Upper lobe of left lung (tissue), 6 donors: ENCODE data around the gene MSI1. TPM values are rescaled to one million over a fixed set of nuclear protein-coding genes. Genes with fewer than 3 reads are reported as not detected.

Source experiments
- ATAC-seq, 2 donors: fragments of 200-7000 bp; cut with Tn5 transposase; one replicate each; pipeline ENCODE4 v1.9.1; 2022; ENCODE audit warnings: mild to moderate bottlenecking in 2 of 2, moderate library complexity in 2 of 2; ENCODE audit not compliant: low FRiP score in 2 of 2
- DNase-seq, 2 donors: peaks; one replicate each; pipeline ENCODE4 v3.0.0-alpha.2; 2019 to 2020
- H3K27ac ChIP-seq, 4 donors: fragments of 200-600 bp; sonication (generic); one replicate each; pipeline ENCODE4 v1.5.1; 2016 to 2019
- H3K27me3 ChIP-seq, 4 donors: fragments of 200-600 bp; sonication (generic); one replicate each; pipeline ENCODE4 v1.5.1; 2017 to 2019
- H3K36me3 ChIP-seq, 4 donors: fragments of 200-600 bp; sonication (generic); one replicate each; pipeline ENCODE4 v1.5.1; 2016 to 2019
- H3K4me1 ChIP-seq, 4 donors: fragments of 200-600 bp; sonication (generic); one replicate each; pipeline ENCODE4 v1.5.1; 2018 to 2019
- H3K4me3 ChIP-seq, 4 donors: fragments of 200-600 bp; sonication (generic); one replicate each; pipeline ENCODE4 v1.5.1; 2017 to 2019; ENCODE audit warnings: mild to moderate bottlenecking in 2 of 4, moderate library complexity in 1 of 4
- H3K9me3 ChIP-seq, 4 donors: fragments of 200-600 bp; sonication (generic); one replicate each; pipeline ENCODE4 v1.5.1; 2018 to 2019
- CTCF ChIP-seq, 6 experiments: fragments of 450-650 bp in 4 of 6; fragments of 200-600 bp in 2 of 6; sonication (generic) in 2 of 6; IDR thresholded peaks; one replicate each; pipeline ENCODE4 v1.5.1; 2016 to 2019; ENCODE audit warnings: antibody characterized with exemption in 6 of 6
- EP300 ChIP-seq, 4 donors: sonication (generic); formaldehyde crosslinking; IDR thresholded peaks; one replicate each; pipeline ENCODE4 v1.5.1; 2017; ENCODE audit warnings: antibody characterized with exemption in 4 of 4, control low read depth in 2 of 4
- POLR2A ChIP-seq, 4 donors: fragments of 450-650 bp; IDR thresholded peaks; one replicate each; pipeline ENCODE4 v1.5.1; 2016 to 2017; ENCODE audit warnings: antibody characterized with exemption in 4 of 4, mild to moderate bottlenecking in 2 of 4
- POLR2AphosphoS5 ChIP-seq, 2 donors: sonication (generic); formaldehyde crosslinking; IDR thresholded peaks; one replicate each; pipeline ENCODE4 v1.5.1; 2017; ENCODE audit warnings: antibody characterized with exemption in 2 of 2
- WGBS, 2 donors: methylation state at CpG; one replicate each; pipeline ENCODE4 v1.1.5; 2017 to 2018; 5-methylcytosine and 5-hydroxymethylcytosine counted together
- total RNA-seq, 6 donors: library from RNA; depleted of rRNA in 4 of 6; stranded (reverse); fragments of >200 nt in 4 of 6; gene quantifications; one replicate each; pipeline versions ENCODE4 v1.1.0 to v1.2.1, GENCODE V29; 2016 to 2021
- donor health status: DM: no; HTN: no; CAD: no; lungs with moderate emphysema.
- donor health status: DM: no; HTN: yes; CAD: no; lungs with severe emphysema.

The MSI1 gene
- total RNA-seq, 6 donors from 2014 or later = 0.43 to 0.91 (median 0.49) TPM; not detected in 1

GRCh38 chr12:120403869-120404268 lies 34.9 kb upstream of the MSI1 start:
- Histone ChIP-seq H3K4me3 (no peak overlapping the region), H3K9me3 (no peaks in the 10 kb centered on the region), H3K4me1 (no peaks in the 10 kb centered on the region), H3K27me3 (no peaks in the 10 kb centered on the region), H3K36me3 (no peaks in the 10 kb centered on the region), H3K27ac (no peak overlapping the region)
- DNase-seq = no peak
- no peak for TF ChIP-seq POLR2A (IDR thresholded peaks at IDR 0.05)
- TF ChIP-seq EP300 (IDR thresholded peaks at IDR 0.05) = no peak
- no peak for TF ChIP-seq CTCF (IDR thresholded peaks at IDR 0.05)
- no peak for TF ChIP-seq POLR2AphosphoS5 (IDR thresholded peaks at IDR 0.05)
- ATAC-seq = no peak
- WGBS, 2 donors = 61 to 65% methylated on average over 3 of the region's 3 CpGs

- Histone ChIP-seq H3K4me3 (no peak overlapping the region), H3K4me1 (no peaks in the 10 kb centered on the region), H3K36me3 (no peaks in the 10 kb centered on the region), H3K27ac (no peak overlapping the region), H3K27me3 (no peaks in the 10 kb centered on the region), H3K9me3 (no peaks in the 10 kb centered on the region)
- TF ChIP-seq CTCF (IDR thresholded peaks at IDR 0.05) (no peak), EP300 (IDR thresholded peaks at IDR 0.05) (no peak), POLR2AphosphoS5 (IDR thresholded peaks at IDR 0.05) (no peak), POLR2A (IDR thresholded peaks at IDR 0.05) (no peak)
- 32 to 47% methylated on average over 11 to 13 of the region's 13 CpGs for WGBS, 2 donors
- DNase-seq (peak in 1 of 2 donors; percentile 51), ATAC-seq (no peak)
Measured at GRCh38 chr12:120402217-120402616, 33.3 kb upstream of the MSI1 start.

- 77 to 81% methylated on average over 5 of the region's 5 CpGs for WGBS, 2 donors
- no peak overlapping the region for H3K27ac ChIP-seq
- DNase-seq = no peak
- no peaks in the 10 kb centered on the region for H3K4me1 ChIP-seq
- no peaks in the 10 kb centered on the region for H3K36me3 ChIP-seq
- no peaks in the 10 kb centered on the region for H3K27me3 ChIP-seq
- no peak for ATAC-seq
- no peaks in the 10 kb centered on the region for H3K9me3 ChIP-seq
- no peak for TF ChIP-seq EP300 (IDR thresholded peaks at IDR 0.05)
- TF ChIP-seq POLR2A (IDR thresholded peaks at IDR 0.05) = no peak
- TF ChIP-seq POLR2AphosphoS5 (IDR thresholded peaks at IDR 0.05) = no peak
- no peak for TF ChIP-seq CTCF (IDR thresholded peaks at IDR 0.05)
- no peak overlapping the region for H3K4me3 ChIP-seq
Measured at GRCh38 chr12:120399531-120399930, 30.6 kb upstream of the MSI1 start.

- TF ChIP-seq CTCF (IDR thresholded peaks at IDR 0.05) = no peak
- no peak for TF ChIP-seq EP300 (IDR thresholded peaks at IDR 0.05)
- TF ChIP-seq POLR2A (IDR thresholded peaks at IDR 0.05) = no peak
- TF ChIP-seq POLR2AphosphoS5 (IDR thresholded peaks at IDR 0.05) = no peak
- no peak overlapping the region for H3K4me3 ChIP-seq
- 55 to 73% methylated on average over 16 to 31 of the region's 33 CpGs for WGBS, 2 donors
- no peak for ATAC-seq
- no peaks in the 10 kb centered on the region for H3K27me3 ChIP-seq
- no peaks in the 10 kb centered on the region for H3K36me3 ChIP-seq
- no peak overlapping the region for H3K27ac ChIP-seq
- H3K4me1 ChIP-seq = no peaks in the 10 kb centered on the region
- peak in 1 of 2 donors; percentile 76 for DNase-seq
- no peaks in the 10 kb centered on the region for H3K9me3 ChIP-seq
Measured at GRCh38 chr12:120397824-120398540, 29.0 kb upstream of the MSI1 start.
